HG03469 (cell line): ENCODE results near the gene ZBTB7C.

Experiments used
- ATAC-seq: cut with Tn5 transposase; IDR thresholded peaks from one replicate; pipeline ENCODE4 v1.9.1; 2021; ENCODE audit warnings: mild to moderate bottlenecking, moderate library complexity, moderate number of reproducible peaks; ENCODE audit not compliant: unreplicated experiment

The ZBTB7C gene

DNA sequence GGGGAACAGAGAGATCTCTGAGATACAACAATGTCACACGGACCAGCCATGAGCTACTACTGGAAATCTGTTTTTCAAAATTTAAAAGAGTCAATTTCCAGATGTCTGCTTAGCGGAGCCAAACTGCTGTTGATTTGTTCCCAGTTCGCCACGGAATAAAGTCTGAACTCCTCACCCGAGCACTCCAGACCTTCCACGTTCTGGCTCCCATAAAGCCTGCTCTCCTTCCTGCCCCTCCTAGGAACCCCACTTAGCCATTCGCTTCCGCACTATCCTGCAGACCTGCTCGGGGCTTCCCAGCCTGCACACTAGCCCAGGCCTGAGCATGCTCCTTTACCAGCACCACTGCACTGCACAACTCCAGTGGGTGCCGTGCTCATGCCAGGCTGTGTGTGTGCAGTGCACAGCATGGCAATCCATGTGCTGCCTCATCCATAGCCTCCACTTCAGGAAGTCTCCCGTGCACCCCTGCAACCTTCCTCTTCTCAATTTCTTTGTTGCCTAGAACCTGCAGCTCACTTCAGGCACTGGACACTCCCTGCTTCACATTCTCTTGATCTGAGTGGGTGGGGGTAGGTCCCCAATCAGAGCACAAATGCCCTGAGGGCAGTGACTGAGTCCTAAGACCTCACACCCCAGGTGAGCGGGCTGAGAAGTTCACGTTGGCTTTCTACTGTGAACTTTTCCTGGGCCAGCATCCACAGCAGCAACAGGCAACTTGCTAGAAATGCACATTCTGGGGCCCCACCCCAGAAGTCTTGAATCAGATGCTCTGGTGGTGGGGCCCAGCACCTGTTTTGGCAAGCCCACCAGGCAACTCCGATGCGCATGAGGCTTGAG lies 53.7 kb downstream of the ZBTB7C start:
- no peak for ATAC-seq

DNA sequence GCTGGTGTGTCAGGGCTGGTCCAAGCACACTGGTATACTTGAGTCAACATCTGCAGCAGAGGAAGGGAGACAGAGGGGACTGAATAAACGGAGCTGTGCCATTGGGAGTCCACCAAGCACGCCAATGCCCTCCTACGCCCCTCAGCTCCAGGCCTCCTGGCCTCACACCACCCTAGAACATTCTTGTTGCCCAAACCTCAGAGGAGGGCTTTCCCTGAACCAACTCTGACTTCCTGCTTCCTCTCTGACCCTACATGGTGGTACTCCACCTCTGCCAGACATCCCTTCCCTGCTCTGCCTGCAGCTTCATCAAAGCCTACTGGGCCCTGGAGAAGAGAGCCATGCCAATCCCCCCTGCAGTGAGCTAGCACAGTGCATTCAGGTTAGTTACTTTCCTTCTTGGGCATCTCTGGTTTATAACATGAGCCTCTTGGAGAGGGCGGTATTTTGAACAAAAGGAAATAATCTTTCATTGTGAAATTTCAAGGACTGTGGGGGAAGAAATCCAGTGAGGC lies 54.4 kb downstream of the ZBTB7C start:
- ATAC-seq = no peak

DNA sequence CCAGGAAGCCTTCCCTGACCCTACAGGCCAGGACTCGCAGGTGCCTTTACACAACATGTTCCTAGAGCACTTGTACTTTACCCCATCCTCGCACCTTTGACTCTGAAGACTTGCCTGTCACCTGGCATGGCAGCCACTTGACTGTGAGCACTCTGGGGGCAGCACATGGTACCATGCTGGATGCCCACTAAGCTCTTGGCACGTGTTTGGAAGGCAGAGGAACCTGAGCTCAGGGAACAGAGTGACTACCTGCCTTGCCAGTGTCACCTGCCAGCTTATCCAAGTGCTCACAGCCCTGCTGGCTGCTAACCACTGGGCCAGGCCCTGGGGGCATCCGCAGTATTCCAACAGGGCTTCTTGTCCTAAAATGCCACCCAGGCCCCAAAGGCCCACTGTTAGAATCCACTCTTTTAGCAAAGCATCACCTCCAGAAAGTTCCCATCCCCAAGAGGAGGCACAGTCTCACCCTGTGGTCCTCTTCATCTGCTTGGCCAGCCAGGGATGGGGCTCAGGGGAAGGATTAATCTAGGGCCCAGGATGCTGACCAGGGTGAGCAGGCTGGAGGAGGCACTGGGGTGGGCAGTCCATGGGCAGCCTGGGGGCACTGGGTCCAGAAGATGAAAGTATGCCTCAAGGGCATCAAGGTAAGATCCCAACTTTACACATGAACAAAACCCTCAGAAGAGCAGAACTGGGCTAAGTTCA lies 57.0 kb downstream of the ZBTB7C start:
- ATAC-seq = no peak

DNA sequence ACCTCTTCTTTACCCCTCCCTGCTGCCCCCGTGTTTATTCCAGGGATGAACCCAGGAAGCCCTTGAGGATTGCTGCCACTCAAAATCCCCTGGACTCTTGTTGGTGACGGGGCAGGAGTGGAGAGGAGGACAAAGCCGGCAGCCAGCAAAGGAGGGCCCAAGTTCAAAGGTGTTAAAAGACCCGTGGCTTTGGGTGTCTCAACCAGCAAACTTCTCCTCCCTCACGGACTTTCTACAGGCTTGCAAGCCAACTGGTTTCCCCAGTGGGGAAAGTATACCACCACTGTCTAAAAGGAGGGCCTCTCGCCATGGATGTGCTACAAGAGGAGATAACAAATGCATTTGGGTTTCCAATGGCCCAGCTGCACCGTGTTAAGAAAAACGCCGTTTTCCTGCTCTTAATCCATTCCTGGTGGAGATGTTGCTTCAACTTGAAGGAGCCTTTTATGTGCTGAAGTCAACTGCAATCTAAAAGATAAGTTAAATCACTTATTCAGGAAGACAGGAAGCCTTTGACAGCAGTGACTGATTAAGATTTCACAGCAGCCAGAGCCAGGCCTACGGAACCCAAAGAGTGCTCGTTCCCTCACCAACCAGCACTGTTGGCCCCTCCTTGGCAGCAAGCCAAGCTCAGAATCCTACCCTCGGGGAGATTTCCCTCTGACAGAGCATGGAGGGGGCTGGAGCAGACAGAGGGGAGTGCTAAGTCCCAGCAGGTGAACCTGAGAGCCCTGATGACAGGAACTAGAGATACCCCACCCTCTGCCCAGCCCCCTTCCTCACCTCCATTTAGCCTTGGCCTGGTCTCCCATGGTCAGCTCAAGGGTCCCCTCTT lies 57.8 kb downstream of the ZBTB7C start:
- no peak for ATAC-seq

DNA sequence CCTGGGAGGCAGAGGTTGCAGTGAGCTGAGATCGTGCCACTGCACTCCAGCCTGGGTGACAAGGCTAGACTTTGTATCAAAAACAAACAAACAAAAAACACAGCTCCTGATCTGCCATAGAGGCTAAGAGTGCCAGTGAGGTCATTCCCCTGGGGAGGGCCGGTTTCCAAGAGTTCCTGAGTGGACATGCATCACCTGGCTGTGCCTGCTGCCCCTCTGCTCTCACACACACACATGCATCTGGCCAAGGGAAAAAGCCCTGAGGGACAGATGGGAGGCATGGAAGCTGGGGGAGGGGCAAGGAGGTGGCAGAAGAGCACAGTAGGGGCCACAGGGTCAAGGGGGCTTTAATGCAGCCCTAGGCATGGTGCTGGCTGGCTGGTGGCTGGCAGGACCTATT lies 60.4 kb downstream of the ZBTB7C start:
- ATAC-seq = no peak

DNA sequence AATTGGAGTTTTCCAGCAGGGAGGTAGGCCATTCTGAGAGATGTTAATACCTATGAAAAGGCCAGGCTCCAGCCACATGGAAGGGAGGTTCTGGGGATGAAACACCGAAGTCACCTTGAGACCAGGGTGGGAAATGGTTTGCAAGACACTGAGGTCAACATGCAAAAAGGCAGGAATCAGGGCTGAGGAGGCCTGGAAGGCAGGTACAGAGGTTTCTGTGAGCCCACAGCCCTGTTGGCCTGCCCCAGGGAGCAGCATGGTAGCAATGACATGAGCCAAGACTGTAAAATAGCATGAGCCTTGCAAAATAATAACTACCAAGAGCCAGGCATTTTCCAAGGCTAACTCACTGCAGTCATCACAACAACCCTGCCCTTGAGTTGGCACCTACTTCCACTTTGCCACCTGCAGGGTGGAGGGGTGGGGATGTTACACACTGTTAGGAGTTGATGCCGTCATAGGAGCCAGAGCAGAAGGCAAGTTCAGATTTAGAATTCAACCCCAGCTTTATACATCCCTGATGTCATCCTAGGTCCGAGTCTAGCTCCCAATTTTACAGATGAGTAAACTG lies 61.3 kb downstream of the ZBTB7C start:
- ATAC-seq = no peak

DNA sequence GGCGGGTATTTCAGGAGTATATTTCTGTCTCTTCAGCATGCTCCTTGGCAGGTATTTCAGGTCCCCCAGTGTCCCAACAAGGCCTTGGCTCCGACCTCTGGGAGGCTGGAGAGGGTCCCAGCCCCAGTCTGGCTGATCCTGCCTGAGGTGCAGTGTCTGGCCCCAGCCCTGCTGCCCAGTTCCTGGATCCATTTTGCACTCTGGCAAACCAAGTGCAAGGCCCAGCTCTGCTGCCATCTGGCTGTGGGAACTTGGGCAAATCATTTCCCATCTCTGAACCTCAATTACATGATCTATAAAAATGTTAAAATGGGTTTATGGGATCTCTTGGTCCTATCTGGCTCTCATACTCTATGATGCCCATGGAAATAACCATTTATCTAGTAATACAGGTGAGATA lies 63.6 kb downstream of the ZBTB7C start:
- ATAC-seq = no peak

DNA sequence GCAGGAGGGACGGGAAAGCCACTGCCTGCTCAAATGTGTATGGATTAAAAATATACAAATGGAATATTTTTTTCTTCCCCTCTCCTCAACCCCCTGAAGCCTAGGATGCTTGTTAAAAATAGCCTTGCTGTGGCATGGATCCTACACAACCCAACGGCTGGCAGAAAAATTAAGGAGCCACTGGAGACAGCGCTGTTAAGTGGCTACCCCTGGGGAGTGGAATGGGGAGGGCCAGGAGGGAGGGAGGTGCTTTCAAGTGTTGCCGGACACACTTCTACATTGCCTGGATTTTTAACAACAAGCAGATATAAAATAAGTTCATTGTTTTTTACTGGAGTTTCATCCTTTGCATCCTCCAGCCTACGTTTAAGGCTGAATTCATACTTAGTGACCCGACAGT lies 66.6 kb downstream of the ZBTB7C start:
- no peak for ATAC-seq

DNA sequence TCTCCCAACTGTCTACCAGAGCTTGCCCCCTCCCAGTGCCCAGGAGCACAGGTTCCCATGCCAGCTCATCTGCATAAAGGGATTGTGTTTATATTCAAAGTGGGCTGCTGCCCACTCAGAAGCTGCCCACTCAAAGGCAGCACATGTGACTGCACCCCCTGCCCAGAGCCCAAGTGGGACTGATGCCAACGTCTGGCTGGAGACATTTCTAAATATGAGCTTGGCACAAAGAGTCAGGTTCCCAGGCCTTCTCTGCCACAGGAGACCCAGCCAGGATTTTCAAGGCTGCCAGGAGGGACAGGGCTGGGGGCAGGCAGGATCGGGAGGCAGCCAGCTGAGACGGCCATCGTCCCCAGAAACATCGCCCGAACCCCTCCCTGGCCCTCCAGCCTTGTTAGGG lies 67.1 kb downstream of the ZBTB7C start:
- no peak for ATAC-seq

DNA sequence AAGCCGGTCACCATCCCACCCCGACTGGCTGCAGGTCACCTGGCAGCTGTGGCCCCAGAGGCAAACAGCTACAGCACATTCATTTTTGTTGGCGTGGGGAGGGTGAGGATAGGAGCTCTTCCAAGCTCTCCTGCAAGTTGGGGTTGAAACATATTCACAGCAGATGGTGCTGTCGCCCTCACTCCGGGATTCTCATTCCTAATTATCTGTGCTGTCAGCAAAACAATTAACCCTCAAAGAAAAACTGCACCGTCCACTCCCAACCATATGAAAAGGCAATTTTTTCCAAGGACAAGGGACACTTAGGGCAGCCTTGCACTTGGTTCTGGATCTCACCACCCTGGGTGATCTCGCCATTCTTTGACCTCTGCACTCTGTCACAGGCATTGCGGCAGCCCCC lies 68.6 kb downstream of the ZBTB7C start:
- ATAC-seq = no peak

DNA sequence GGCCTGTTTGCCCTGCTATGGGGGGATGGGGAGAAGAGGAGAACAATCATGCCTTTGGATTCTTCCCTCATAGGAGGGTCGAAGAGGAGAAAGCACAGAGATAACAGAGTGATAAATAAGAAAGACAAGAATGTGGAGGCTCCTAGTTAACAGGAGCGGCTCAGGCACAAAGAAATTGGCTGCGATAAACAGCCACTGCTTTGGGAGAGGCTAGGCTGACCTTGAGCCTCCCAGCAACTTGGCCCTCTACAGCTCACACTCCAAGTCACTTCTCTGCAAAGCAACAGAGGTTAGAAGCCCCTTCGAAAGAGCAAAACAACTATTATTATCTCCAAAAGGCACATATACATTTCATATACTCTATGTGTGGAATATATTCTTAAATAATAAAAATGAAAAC lies 69.5 kb downstream of the ZBTB7C start:
- no peak for ATAC-seq

DNA sequence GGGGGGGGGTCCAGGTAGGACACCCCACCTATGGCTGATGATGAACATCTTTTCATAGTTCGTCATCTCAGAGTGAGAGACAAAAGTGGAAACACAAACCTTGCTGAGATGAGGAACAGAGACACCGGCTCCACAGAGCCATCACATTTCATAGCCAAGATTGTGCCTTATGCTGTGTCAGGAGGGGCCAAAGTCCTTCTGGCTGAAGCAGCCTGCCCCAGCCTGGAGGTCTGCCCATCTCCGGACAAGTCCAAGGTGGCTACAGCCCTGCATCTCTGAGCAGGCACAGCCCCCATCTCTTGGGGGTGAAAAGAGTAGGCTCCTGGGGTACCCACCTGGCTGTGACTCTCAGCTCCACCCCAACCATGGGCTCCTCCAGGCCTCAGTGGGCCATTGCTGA lies 70.3 kb downstream of the ZBTB7C start:
- no peak for ATAC-seq

DNA sequence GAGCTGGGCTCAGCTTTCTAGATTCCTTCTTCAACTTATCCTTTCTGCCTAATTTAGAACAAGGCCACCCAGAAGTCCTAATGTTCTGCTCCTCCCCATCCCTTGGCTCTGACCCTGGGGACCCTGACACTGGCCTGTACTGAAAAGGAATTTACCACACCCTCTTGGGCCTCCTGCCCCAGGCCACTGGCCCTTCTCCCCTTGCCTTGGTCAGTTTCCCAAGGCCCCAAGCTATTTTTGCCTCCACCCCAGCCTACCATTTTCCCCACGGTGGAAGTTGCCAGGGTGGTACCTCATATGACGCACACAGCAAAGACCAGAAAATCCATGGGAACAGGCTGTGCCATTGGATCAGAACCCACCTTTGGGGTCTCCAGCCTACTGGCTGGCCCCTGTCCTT lies 72.1 kb downstream of the ZBTB7C start:
- ATAC-seq = no peak

DNA sequence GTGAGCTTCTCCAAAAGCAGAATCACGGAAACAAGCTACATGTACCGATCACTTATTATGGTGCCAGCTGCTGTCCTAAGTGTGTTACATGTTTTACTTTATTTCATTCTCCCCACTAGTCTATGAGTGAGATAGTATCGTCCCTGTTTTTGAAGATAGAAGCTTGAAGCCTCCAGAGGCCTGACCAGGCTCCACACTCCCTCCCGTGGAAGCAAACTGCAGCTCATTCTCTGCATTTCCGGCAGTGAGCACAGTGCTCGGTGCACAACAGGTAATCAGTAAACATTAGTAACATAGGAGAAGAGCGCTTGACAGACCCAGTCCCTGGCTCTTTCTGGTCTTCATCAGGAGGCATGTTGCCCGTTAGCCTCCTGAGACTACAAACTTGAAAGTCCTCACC lies 72.9 kb downstream of the ZBTB7C start:
- ATAC-seq = no peak

DNA sequence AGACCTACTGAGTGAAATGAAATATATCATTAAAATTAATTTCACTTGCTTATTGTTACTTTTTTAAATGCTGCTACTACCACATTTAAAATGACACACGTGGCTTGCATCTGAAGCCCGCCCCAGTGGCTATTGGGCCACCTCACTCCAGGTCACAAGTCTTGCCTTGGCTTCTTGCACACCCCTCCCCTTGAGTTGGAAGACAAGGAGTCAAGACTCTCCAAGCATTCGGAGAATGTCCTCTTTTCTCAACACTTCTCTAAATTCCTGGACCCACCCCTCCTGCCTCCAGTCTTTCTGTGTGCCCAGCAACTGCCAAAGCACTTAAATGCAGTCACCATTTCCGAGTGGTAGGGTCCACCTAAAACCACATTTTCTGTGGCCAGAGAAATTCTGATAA lies 73.4 kb downstream of the ZBTB7C start:
- ATAC-seq = no peak

DNA sequence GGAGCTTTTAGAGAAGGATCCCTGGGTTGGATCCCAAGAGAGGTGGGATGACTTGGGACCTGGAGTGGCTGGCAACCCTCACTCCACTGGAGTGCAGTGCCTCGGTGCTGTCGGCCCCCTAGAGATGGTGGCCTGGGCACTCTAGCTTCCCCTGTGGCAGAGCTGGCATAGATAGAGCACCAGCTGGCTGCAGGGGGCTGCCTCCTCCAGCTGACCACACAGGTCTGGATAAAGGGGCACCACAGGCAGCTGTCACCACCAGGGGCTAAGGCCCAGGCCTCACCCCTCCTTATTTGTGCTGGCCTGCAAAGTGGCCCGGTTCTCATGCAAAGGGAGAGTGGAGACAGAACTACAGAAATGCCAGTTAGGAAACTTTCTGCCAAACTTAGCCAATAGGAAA lies 74.3 kb downstream of the ZBTB7C start:
- ATAC-seq = no peak

DNA sequence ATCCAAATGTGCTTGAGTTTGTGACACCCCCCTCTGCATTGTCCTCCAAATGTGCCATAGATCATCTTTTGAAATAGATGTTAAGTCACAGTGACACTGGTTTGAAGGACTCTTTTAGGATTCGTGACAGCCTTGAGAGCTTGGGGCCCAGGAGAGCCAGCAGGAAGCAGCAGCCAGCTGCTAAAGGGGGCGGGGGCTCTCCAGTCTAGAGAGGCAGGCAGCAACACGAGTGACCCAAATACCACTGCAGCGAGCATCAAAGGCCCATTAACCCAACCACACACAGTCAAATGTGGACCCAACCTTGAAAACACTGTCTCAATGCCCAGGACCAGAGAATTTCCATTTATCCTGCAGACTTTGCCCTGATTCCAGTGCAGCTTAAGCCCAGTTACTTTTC lies 75.6 kb downstream of the ZBTB7C start:
- no peak for ATAC-seq

DNA sequence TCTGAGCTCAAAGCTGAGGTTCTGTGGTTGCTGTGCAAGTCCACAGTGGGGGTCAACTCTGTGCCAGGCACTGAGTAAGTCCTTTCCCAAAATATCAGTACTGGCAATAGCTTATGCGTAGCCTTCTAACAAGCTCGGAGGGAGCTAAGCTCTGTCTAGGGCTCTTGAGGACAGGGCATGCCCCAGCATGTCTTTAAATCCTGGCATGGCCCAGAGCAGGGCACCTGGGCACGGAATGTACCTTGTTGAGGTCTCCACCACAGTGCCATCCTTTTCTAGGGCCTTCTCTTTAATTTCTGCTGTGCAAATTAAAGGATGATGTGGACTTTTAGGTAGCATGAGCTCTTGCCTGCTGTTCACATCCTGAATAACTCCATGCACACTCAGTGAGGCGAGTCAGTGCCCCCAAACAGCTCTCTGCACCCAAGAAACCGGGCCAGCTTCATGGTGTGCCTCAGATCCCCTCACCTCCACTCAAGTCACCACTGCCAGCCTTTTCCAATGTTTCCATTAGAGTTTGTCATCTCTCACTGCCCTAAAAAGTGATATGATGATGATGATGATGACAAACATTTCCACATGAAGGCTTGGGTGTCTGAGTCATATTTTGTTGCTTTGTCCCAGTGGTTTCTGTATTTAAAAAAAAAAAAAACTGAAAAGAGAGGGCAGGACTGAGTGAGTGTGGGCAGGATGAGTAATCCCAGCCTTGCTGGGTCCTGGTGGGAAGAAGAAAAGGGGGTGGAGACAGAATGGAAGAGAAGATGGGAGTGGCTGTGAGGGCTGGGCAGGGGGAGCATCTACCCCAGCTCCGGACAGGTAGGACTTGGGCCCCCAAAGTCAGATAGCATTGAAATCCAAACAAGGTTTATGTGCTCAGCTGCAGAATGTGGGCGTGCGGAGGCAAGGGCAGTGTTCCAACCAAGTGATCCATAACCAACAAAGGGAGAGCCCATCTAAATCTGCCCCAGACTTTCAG lies 78.9 kb downstream of the ZBTB7C start:
- no peak for ATAC-seq

DNA sequence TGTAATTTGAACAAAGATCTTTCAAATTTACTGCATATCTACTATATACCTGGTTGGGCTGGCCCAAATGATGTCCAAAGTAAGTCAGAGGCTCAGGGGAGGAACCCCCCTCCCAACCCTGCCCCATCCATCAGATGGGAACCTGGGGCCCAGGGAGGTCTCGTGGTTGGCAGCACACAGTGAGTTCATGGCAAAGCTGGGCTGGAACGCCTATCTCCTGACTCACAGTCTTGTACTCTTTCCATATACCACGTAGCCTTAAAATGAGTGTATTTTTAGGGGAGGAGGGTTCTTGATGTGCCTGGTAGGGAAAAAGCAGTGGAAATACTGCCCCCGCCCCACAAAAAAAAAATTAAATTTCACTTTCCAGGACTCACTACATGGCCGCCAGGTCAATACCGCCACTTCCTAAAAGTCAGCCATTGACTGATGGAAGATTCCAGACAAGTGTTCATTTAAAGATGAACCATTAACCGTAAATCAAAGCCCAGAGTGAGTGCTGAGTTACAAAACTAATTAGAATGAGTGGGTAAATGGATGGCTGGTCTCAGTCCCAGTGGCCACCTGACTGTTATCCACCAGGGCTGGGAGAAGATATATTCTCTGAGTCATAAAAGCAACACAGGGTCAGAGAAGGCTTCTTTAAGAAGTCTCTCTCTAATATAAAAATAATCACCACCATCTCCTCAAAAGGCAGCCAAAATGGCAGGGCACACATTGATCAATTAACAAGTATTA lies 80.5 kb downstream of the ZBTB7C start:
- no peak for ATAC-seq
